ENCODE data around the gene NUSAP1.
"Not testable (repeated sequence)": the region's sequence is repeated elsewhere in the genome, so short reads cannot be mapped to it uniquely, and the experiment has no call there.

The NUSAP1 gene, protein sequence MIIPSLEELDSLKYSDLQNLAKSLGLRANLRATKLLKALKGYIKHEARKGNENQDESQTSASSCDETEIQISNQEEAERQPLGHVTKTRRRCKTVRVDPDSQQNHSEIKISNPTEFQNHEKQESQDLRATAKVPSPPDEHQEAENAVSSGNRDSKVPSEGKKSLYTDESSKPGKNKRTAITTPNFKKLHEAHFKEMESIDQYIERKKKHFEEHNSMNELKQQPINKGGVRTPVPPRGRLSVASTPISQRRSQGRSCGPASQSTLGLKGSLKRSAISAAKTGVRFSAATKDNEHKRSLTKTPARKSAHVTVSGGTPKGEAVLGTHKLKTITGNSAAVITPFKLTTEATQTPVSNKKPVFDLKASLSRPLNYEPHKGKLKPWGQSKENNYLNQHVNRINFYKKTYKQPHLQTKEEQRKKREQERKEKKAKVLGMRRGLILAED

DNA sequence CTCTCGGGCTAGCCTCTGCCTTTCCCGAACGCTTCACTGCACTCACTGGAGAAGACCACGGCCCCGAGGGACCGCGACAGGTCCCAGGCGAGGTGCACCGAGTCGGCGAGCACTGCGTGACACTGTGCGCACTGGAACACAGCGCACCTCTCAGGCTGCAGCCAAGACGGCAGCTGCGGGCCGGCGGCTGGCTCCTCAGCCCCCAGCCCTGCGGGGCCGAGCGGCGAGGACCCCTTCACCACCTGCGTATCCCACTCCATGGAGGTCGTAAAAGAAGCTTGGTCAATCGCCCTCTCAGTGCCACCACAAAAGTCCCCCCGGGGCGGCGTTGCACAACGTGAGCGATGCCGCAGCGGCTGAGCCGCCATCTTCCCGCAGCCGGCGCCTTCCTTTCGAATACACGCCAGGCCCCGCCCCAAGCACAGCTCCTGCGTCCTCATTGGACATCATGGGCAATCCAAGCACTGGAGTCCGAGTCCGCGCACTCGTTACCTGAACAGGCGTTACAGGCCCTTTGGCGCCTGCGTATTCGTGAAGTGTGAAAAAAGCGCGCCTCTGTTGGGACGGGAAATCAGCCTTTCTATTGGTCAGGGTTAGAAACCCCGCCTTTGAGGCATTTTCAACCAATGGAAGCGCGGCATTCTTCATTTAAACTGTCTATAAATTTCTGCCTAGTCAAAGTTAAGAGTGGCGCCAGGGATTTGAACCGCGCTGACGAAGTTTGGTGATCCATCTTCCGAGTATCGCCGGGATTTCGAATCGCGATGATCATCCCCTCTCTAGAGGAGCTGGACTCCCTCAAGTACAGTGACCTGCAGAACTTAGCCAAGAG lies at the start of gene NUSAP1, which contains the start of gene OIP5:
NUSAP1 (plus strand) TSS at position 688 of the 832 bp plus-strand sequence; CDS start at position 765, 77 bp downstream.
OIP5 (minus strand) TSS at position 398 of the 832 bp plus-strand sequence; CDS start at position 368, 30 bp downstream.
- peak; percentile 100 for DNase-seq

GRCh38 chr15:41282980-41283652 lies 49.6 kb upstream of the NUSAP1 start:
- peak; percentile 11 for DNase-seq

DNA sequence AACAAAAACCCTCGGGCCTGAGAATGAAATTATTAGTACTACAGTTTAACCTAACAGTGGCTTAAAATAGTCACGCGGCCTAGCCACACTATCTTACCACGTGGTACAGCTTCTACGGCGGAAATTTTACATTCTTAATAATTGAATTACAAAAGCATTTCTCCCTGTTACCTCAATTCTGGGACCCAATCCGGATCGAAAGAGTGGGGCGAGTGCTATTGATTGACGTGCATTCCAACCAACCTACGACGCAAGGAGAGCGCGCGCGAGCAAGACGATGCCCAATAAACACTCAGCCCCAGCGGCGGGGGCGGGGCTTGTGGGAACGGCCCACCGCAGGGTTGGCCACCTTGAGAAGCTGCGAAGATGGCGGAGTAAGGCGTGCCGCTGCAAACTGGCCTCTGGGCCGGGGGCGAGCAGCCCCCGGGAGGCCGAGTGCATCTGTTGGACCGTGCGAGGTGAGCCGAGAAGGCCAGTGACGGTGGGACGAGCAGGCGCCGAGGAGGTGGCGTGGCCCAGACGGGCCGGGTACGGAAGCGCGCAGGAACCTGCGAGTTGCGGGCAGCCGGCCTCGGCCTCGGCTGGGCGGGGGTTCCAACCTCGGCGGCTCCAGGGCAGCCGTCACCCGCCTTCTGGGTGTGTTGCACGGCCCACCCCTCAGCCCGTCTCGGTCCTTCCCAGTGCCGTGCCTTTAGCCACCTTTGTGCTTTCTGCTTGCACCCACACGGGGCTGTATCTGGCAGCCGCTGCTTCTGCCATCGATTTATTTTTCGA lies 48.8 kb upstream of the NUSAP1 start:
- peak; percentile 99 for DNase-seq

GRCh38 chr15:41284427-41285177 lies 48.1 kb upstream of the NUSAP1 start:
- DNase-seq, result peak; percentile 55

DNA sequence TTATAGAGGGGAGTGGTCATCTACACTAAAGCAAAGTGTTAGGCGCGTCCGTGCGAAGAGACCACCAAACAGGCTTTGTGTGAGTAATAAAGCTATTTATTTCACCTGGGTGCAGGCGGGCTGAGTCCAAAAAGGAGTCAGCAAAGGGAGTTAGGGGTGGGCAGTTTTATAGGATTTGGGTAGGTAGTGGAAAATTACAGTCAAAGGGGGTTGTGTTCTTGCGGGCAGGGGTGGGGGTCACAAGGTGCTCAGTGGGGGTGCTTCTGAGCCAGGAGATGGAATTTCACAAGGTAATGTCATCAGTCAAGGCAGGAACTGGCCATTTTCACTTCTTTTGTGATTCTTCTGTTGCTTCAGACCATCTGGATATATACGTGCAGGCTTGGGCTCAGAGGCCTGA lies 47.4 kb upstream of the NUSAP1 start:
- no peak for DNase-seq

GRCh38 chr15:41286665-41287333 lies 45.9 kb upstream of the NUSAP1 start:
- DNase-seq, result no peak

GRCh38 chr15:41288464-41288863 lies 44.2 kb upstream of the NUSAP1 start:
- DNase-seq, result peak; percentile 18

- DNase-seq, result no peak
Observed at GRCh38 chr15:41289953-41290352, 42.7 kb upstream of the NUSAP1 start.

GRCh38 chr15:41291065-41291631 lies 41.5 kb upstream of the NUSAP1 start:
- DNase-seq, result peak; percentile 10

- DNase-seq, result no peak
Observed at GRCh38 chr15:41292521-41292920, 40.2 kb upstream of the NUSAP1 start.

DNA sequence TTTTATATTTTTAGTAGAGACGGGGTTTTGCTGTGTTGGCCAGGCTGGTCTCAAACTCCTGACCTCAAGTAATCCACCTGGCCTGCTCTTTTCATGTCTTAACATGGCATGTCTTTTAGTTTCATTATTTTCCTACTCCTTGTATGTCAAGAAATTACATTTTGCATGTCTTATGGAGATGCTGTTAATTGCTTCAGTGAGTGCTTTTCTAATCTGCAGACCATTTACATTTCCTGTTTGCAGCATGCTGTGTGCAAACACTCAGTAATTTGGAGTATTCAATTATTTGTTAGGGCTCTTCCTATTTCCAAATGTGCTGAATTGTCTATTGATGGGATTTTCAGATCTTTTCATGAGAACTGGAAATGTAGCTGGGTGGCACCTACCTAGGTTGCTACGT lies 31.5 kb upstream of the NUSAP1 start:
- not testable (repeated sequence) for DNase-seq

DNA sequence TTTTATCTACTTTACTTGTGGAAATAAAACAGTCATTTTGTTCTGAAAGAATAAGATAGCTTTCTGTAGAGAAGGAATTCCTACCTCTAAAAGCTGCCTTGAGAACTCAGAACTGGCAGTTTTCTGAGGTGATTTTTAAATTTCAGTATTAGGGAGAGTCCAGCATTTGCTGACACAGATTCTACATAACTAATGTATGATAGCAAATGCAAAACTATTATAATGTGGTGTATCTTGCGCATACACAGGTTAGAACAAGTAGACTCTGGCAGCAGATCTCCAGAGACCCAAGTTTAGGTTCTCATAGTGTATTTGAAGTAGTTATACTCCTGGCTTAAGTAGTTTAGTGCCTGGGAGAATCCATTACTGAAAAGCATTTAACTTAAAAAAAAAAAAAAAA lies 31.1 kb upstream of the NUSAP1 start:
- no peak for DNase-seq

DNA sequence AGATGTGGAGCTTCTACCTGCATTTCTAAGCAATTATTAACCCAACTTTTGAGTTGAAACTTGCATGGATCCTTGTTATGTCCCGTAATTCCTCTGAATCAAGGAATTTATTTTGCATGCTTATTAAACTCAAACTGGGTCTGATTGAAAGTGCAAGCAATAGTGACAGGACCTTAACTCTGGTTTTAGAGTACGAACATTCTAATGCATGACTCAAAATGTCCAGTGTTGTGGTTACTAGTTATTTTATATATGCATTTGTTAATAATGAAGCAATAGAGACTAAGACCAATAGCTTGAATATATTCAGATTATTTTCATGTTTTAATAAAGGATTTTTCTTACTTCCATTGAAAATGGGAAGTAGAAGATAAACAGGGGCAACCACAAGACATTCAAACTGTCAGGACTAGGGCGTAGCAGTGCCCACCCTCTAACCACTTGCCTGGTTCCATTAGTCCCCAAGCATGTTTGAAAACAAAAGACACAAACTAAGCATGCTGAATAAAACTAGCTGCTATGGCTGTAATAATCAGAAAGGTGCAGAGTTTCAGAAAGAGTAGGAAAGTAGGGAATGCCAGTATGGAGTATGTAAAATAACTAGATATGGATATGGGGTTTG lies 28.4 kb upstream of the NUSAP1 start:
- no peak for DNase-seq

DNA sequence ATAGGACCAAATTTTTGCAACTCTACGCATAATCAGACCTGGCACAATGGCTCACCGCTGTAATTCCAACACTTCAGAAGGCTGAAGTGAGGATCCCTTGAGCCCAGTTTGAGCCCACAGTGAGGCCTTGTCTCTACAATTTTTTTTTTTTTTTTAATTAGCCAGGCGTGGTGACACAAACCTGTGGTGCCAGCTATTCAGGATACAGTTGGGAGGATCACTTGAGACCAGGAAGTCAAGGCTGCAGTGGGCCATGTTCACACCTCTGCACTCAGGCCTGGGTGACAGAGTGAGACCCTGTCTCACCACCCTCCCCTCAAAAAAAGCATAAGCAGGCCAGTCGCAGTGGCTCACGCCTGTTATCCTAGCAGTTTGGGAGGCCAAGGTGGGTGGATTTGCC lies 25.0 kb upstream of the NUSAP1 start:
- no peak for DNase-seq

GRCh38 chr15:41309226-41309905 lies 23.3 kb upstream of the NUSAP1 start:
- peak; percentile 27 for DNase-seq

- not testable (repeated sequence) for DNase-seq
Observed at GRCh38 chr15:41320805-41321330, 11.8 kb upstream of the NUSAP1 start.

DNA sequence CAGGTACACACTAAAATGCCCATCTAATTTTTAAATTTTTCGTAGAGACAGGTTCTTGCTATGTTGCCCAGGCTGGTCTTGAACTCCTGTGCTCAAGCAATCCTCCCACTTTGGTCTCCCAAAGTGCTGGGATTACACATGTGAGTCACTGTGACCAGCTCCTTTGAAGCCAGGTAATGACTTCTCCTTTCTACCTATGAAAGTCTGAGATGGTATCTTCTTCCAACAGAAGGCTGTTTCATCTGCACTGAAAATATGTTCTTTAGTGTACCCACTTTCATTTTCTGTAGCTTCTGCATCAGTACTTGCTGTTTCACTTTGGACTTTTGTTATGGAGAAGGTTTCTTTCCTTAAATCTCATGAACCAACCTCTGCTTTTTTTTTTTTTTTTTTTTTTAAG lies 9.1 kb upstream of the NUSAP1 start:
- peak; percentile 32 for DNase-seq

- no peak for DNase-seq
Observed at GRCh38 chr15:41331281-41331680, 1.4 kb upstream of the NUSAP1 start.

DNA sequence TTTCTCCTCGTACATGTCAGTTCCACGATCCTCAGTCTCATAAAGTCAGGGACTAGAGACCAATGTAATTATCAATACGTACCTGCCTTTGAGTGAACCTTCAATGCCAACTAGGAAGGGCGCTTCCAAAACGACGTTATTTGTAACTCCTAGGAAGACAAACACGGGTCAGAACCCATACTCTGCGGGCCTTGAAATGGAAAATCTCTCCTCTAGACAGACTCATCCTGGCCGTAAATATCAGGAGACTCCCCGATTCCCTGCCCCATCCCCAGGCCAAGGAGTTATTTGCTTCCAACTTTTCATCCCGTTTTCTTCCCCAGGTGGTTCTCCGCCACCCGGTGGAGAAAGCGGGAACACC lies 868 bp upstream of the NUSAP1 start:
- no peak for DNase-seq
